LNCaP clone FGC (cell line): ENCODE data around the gene ATP23.

Experiments used
- DNase-seq: peaks from one replicate; pipeline ENCODE4 v3.0.0-alpha.2; 2011; ENCODE audit warnings: low read depth
- H3K4me3 ChIP-seq: 2 replicates; pipeline ENCODE4 v1.5.1; 2011; ENCODE audit warnings: mild to moderate bottlenecking, low read depth, low read length, control low read depth
- TF ChIP-seq, protein P1 (sequence below): IDR thresholded peaks from 2 replicates; pipeline ENCODE4 v1.5.1; 2012; ENCODE audit warnings: mild to moderate bottlenecking; ENCODE audit not compliant: control insufficient read depth, insufficient read depth; ENCODE audit errors: extremely low read depth

The ATP23 gene

DNA sequence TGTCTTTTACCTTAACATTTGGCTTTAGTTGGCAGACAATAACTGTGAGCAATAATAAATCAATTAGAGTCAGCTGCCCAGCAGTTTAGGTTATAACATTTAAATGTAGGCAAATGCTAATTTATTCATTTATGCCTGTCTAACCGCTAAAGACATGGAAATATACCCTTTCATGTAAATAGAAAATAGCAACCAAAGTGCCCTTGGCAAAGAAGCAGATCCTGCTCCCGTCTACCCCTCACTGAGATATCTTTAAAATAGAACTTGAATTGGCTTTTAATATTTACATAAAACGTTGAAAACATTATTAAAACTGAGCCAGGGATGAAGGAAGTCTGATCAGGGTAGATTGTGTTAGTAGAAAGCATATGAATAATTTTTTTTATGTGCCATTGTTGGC is 67.3 kb downstream of the ATP23 start:
- TF ChIP-seq, protein P1, sequence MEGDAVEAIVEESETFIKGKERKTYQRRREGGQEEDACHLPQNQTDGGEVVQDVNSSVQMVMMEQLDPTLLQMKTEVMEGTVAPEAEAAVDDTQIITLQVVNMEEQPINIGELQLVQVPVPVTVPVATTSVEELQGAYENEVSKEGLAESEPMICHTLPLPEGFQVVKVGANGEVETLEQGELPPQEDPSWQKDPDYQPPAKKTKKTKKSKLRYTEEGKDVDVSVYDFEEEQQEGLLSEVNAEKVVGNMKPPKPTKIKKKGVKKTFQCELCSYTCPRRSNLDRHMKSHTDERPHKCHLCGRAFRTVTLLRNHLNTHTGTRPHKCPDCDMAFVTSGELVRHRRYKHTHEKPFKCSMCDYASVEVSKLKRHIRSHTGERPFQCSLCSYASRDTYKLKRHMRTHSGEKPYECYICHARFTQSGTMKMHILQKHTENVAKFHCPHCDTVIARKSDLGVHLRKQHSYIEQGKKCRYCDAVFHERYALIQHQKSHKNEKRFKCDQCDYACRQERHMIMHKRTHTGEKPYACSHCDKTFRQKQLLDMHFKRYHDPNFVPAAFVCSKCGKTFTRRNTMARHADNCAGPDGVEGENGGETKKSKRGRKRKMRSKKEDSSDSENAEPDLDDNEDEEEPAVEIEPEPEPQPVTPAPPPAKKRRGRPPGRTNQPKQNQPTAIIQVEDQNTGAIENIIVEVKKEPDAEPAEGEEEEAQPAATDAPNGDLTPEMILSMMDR: no peak
- H3K4me3 ChIP-seq: no peak overlapping the region
- no peak for DNase-seq
